CD4-positive, alpha-beta T cell treated with Interleukin-6 for 4 hours (primary cell): ENCODE measurements around the gene ARAP2.
"Not testable (repeated sequence)": the region's sequence is repeated elsewhere in the genome, so short reads cannot be mapped to it uniquely, and the experiment has no call there.

Experiments
- DNase-seq: peaks from one replicate; pipeline ENCODE4 v3.0.0-alpha.2; 2020; ENCODE audit warnings: mixed read lengths

ARAP2 gene

DNA sequence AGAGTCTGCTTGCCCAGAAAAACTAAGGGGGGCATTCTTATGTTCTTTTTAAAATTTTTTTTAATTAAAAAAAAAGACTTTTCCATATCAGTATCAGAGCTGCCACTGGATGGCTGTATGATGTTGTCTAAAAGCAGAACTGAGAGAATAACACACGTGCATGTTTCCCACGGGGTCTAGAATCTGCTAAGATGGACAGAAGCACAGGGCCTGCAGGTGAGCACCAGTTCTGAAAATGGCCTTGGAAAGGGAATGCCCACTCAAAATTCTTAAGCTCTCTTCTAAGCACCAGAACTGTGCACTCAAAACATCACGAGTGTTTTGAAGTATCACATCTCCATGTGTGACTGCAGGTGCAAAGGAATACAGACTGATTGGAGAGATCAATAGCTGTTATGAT lies 61.1 kb downstream of the ARAP2 start:
- no peak for DNase-seq

DNA sequence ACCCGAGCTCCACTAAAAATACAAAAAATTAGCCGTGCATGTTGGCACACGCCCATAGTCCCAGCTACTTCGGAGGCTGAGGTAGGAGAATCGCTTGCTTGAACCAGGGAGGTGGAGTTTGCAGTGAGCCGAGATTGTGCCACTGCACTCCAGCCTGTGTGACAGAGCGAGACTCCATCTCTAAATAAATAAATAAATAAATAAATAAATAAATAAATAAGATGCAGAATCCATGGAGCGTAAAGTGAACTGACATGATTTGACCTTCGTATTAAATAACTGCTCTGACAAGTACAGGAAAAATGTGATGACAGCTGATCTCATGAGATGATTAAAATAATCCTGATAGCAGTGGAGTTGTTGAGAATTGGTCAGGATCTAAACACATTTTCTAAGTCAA lies 62.0 kb downstream of the ARAP2 start:
- DNase-seq: not testable (repeated sequence)

DNA sequence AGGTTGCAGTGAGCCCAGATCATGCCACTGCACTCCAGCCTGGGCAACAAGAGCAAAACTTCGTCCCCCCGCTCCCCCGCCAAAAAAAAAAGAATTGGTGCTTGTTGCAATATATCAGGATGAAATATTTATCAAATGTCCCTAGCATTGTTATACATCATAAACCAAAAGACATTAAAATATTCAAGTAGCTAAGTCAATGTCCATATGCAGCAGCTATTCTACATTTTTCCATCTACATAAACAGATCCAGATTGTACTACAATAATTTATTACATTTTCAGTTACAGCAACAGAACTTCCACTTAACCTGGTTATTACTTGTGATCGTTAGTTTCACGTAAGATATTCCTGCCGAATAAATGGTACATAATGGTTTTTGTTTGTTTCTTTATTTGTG lies 64.1 kb downstream of the ARAP2 start:
- no peak for DNase-seq

DNA sequence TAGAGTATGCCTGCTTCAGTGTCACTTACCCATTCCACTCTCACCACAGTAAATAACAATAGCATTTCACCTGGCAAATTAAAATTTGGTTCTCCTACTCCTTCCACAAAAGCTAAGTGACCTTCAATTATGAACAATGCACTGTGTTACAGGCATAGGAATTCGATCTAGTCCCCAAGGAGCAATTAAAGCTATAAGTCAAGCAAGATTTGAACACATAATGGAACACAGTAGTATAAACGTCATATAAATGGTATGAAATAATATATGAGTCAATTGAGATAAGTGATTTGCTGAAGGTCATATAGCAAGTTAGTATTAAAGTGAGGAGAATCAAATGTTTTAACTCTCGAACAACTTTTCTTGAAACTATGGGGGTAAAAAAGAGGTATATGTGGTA lies 65.8 kb downstream of the ARAP2 start:
- DNase-seq: no peak

DNA sequence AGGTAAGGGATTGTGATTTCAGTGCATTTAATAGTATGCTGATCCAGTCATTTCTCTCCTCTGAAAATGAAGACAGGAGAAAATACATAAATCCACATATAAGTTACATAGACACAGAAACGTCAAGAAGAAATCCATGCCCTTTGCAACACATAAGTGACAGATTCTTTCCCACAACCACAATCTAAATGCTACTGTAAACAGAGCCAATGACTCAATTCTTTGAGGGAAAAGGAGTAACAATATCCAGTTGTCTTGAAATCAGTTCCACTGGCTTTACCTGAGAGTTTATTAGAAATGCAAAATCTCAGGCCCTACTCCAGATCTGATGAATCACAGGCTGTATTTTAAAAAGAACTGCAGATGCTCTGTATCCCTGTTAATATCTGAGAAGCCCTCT lies 66.4 kb downstream of the ARAP2 start:
- DNase-seq: no peak

DNA sequence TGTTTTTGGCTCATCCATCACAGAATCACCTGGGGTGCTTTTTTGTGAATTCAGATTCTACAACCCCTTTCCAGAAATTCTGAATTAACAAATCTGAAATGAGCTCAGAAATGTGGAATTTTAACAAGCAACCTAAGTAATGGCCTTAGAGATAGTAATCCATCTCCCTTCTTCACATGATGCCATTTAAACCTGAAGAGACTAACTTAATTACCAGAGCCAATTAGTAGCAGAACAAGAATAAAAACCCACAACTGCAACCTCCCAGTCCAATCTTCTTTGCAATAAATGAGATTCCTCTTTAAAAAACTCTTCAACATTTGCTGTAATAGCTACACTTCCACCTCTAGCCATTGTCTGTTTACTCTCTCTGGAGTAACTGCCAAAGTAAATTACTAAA lies 69.7 kb downstream of the ARAP2 start:
- no peak for DNase-seq

DNA sequence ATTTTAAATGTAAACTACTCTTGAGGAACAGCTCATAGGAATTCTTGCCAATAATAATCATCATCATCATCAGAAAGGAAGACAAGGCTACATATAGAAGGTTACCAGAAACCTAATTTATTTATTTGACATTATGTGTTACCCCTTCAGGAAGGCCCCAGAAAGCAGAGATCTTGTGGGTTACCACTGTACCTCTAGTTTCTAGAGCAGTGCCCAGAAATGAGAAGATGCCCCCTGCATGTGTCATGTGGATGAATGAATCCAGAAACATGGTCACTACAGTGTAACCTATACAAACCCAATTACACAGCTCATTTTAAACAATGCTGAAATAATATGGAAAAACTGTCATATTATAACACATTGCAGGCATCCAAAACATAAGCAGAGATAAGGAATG lies 70.4 kb downstream of the ARAP2 start:
- DNase-seq: no peak

DNA sequence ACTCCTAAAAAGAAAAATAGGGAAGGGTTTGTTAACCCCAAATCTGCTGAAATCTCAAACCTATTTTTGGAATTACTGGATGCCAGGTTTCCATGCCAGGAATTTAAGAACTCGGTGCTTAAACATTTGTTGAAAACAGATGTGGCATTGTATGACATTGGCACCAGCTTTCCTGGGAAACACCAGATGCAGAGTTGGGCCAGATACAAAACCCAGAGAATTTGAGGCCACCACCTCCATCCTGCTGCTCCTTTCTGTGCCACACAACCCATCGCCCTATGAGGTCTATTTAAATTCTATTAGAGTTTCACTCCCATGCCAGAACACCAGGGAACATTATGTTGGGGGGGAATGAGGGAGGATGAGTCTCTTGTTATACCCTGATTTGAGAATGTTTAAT lies 71.7 kb downstream of the ARAP2 start:
- DNase-seq: no peak

DNA sequence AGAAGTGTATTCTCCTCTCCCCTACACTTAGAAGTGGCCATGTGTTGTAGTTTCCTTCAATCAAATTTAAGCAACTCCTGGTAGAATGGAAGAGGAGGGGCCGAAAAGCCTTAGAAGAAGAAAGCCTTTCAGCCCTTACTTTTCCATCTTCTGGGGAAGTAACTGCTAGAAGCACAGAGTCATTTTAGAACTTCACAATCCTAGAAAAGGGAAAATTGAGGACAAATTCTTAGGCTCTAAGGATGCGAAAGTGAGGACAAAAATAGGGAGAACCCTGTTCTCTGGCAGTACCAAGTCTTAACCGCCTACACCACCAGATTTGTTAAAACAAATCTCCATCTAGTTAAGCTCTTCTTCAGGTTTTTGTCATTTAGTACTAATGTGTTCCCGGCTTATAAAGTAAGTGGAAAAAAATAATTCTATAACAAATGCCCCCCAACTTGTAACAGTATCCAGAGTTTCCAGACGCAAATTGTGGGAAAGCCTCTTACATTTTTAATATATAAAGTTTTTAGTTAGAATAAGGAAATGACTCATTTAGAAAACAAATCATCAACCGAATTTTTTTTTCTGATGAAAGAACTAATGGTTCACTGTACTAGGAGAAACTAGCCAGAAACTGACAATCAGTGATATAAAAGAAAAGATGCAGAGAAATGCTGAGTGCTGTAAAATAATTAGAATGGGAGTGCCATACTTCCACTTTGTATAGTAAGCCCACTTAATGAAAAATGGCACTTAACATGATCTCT lies 76.0 kb downstream of the ARAP2 start:
- DNase-seq: no peak

DNA sequence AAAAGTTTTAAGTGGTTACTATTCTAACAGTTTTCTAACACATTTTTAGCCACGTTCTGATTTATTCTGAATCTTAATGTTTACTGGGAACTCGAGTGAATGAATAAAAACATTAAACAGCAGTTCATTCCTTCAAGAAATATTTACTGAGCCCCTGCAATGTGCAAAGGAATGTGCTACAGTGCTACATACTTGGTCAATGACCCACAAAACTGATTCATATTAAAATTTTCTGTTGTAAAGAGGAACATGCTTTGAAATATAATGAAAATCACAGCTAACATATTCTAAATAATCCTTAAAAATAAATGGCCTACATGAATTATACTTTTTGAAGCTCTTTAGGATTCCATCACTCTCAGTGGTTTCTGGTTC lies 78.7 kb downstream of the ARAP2 start:
- DNase-seq: no peak

DNA sequence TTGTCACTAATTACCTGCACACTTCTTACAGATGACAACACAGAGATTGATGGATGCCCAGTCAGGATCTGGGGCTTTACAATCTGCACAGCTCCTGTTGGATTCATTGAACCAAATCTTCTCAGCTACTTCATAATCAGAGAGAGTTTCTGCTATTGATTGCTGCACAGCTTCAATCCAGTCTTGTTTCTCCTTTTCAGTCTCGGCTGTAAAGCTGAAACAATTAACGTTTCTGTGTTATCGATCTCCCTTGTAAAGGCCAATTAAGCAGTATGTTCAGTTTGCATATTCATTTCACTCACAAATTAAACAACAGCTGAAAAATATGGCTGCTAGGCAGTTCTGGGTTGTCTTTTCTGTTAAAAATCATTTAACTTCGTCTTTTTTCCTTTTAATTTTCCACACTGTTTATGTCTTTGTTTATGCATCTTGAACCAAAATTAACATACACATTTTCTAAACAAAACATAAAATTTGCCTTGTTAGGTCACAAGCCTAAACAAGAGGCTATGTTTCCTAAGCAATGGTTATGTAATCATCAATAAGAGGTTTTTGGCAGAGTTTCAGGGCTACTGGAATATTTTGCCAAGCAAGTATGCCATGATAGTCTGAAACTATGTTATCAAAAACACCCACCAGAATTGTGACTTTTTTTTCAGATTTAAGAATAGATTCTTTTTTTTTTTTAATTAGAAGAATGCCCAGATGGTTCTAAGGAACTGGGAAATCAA lies 79.2 kb downstream of the ARAP2 start:
- DNase-seq: no peak

DNA sequence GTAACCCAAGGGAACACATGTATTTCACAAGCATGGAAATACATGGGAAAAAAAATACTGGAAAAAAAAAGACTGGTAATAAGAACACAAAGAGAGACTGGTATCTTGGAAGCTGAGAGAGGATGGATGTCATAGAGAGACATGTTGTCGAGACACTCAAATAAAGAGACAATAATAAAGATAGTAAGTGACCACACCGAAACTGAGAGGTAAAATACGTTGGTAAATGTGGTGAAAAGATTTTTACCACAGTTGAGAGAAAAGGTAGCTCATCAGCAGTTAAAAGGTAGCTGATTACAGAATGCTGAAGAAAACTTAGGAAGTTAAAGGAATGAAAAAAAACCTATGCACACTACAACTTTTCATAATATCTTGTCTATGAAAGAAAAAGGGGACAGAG lies 81.1 kb downstream of the ARAP2 start:
- DNase-seq: no peak

DNA sequence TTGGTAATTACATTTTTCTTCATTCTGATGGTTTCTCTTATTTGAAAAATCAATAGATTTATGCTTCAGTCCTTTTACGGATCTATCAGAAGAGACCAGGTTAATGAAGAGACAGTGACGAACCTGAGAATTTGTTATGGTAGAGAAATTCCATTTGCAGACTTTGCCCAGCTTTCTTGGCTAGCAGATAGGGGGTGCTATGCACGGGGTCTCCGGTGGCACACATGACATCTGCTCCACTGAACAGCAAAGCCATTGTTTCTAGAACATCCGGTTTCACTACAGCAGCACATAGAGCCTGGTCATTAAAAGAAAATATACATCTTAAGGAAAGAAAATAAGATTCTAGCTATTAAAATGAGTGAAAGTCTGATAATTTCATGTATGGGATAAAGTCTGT lies 85.1 kb downstream of the ARAP2 start:
- DNase-seq: peak; percentile 2

DNA sequence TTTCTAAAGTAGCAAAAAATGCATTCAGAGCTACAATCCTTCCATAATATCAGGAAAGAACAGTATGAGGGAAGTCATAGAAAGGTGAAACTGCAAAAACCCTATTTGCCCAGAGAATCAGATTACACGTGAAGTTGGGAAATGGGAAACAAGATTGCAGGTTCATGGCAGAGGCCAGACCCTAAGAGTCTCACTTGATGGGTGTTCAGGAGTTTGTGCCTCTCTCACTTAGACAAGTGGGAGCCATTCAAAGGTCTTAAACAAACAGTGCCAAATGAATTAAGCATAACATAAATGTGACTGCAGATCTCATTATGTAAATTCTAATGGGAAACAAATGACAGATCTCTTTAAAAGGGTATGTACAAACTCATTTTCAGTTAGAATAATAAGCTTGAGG lies 91.6 kb downstream of the ARAP2 start:
- no peak for DNase-seq

DNA sequence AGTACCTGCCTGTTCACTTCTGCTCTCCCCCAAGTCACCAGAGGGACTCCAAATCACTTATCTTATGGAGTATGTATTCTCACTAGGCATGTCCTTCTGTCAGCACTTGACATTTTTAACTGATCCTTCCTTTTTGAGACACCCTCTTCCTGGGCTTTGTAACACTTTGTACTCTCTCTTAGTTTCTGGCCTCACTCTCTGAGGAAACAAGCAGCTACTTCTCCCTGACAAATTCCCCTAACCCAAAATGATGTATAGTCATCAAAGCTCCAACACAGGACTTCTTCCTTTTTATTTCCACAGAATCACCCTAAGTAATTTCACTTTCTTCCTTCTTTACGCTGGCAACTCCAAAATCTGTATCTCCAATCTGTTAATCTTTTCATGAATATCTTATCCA lies 101.8 kb downstream of the ARAP2 start:
- DNase-seq: no peak

DNA sequence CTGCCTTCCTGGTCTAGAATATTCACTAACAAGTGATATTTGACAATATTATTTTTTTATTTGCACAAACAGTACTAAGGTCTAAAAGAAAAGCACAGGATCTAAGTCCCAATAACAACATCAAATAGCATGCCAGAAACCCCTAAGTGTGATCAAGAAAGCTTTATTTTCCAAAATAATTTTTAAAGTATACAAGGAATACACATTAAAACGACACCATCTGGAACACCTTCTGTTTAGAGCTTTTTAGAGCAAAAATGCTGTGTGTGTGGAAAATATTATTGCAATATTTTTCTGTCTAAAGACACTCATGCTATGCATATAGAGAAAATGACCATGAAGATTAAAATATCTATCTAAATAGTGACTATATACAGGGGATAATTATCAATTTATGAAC lies 103.1 kb downstream of the ARAP2 start:
- no peak for DNase-seq

DNA sequence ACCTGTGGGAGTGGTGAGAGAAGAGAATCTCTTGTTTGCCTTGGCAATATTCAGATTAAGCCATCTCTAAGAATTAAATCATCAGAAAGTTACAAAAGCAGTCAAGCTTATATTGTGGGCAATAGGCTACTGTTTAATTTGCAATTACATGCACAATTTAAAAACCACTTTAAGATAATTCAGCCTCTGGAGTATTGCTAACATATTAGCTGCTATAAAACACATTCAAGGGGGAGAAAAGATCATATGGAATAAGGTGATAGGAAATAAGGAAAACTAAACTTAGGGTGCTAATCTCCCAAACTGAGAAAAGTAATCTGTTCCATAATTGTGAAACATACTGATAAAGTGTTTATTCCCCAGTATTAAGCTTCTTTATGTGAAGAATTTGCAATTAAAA lies 103.9 kb downstream of the ARAP2 start:
- no peak for DNase-seq

DNA sequence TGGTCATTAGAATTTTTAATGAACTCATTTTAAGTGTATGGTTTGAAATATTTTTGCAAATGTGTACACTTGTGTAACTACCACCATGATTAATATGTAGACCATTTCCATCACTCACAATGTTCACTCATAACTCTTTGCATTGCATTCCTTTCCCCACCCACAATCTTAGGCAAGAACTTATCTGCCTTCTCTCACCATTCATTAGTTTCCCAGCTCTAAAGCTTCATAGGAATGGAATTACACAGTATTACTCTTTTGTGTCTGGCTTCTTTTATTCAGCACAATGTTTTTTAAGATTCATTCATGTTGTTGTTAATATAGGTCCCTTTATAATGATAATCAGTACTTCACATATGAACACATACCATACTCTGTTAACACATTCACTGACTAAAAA lies 106.1 kb downstream of the ARAP2 start:
- no peak for DNase-seq

DNA sequence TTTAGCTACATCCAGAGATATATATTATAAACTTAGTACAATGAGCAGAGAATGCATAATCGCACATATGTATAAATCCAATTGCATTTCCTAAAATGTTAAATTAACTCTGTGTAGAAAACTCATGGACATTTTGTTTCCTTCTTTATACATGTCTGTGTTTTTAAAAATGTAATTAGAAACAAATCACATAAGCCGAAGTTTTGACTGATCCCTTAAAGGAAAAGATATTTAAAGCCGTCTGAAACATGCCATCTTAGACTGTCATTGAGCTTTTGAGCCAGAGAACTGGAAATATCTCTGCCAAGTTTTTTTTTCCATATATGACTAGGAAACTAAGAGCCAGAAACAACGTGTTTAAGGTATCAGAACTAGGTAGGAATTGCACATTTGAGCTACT lies 107.0 kb downstream of the ARAP2 start:
- no peak for DNase-seq

DNA sequence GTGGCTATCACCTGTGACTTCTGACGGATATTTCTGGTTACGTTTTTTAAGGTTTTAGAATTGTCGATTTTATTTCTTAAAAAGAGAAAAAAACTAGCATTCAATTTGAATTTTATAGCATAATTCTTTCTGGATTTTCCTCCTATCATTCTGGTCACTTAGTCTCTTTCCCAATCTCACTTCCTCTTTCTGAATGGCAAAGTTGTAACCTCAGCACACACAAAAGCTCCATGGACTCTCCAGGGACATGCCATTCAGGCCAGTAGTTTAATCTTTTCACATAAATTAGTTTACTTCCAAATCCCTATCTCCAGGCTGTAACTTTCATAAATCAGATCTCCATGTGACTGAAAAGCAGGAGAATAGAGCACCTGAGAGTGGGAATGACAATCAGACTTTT lies 110.7 kb downstream of the ARAP2 start:
- no peak for DNase-seq

DNA sequence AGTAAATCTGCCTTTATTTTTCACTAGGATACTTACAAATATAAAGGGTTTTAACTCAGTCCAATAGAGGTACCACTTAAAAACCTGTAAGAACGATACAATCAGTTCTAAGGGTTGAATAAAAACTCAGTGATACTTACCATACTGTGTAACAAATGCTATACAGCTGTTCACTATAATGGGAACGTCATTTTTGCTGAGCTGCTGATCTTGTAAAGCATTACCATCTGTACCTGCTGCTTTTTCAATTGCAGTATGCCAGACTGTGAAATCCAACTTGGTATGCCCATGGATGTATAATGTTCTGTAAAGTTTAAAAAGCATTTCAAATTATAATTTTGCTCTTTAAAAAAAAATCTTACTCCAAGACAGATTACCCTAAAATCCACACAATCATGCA lies 111.2 kb downstream of the ARAP2 start:
- DNase-seq: no peak

DNA sequence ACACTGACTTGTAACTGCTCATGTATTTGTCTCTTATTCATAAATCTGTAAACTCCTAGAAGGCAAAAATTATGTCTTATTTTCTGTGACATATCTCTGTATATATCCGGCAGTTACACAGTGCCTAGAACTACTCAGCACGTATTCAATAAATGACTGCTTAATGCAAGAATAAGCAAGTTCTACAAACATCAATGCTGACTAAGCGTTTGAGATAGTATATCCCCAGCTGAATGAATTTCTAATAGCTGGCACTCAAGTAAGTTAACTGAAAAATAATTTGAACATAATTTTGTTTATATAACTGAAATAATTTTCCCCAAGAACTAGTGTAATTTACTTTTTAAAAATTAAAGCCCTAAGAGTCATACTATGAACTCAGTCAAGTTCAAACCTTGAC lies 113.7 kb downstream of the ARAP2 start:
- no peak for DNase-seq

DNA sequence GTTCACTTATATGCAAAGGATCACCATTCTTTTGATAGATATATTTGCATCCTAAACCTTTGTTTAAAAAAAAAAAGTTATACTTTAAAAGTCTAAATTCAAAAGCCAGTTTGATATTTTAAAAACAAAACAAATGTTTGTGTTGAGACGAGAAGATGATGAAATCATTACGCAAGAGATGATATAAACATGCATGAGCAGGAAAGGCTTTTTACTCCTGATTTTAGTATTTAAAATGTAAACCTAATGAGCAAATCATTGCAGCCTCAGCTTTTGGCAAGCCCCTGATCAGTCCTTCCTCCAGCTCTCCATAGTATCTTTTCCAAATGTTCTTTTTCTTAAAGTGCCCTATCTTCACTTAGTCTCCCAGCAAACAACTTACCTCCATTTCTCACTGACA lies 115.6 kb downstream of the ARAP2 start:
- no peak for DNase-seq

DNA sequence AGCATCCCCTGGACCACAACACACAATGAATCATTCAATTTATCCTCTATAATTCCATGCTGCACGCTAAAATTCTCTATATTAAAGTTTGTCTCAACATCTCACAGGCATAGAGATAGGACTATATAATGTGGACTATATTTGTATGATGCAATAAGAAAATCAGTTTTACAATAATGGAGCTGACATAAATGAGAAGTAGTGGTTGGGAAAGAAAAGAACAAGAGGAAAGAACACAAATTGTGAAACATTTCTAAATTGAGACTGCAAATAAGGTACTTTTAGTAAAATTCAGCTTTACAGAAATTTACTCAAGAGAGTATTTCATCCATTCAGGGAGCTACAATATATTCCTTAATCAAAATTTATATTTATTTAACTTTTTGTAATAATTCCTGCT lies 120.4 kb downstream of the ARAP2 start:
- DNase-seq: no peak

DNA sequence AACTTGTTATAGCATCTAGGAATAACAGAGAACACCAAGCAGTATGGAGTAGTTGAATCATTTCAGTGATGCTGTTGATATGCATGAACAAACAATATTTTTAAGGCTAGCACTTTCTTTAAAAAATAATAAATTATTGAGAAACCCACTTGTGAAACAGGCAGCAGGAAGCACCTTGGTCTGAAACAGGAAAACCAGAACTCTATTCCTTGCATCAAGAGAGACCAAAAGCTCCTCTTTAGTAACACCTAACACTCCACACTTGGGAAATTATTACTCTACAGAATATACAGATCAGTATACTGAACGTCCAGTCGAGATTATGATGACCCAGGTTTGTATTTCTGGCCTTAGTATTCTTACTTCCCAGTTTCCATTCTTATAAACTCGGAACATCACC lies 129.0 kb downstream of the ARAP2 start:
- no peak for DNase-seq
